AG08395 (cell line): ENCODE results near the gene SPNS1.

Experiments used
- DNase-seq: peaks from one replicate; pipeline ENCODE4 v3.0.0; 2012; ENCODE audit warnings: mixed read lengths, low spot score

Gene SPNS1

GRCh38 chr16:29028457-29029167, 54.0 kb downstream of the SPNS1 start:
- no peak for DNase-seq

GRCh38 chr16:29029168-29029994, 54.8 kb downstream of the SPNS1 start:
- peak; percentile 86 for DNase-seq

DNA sequence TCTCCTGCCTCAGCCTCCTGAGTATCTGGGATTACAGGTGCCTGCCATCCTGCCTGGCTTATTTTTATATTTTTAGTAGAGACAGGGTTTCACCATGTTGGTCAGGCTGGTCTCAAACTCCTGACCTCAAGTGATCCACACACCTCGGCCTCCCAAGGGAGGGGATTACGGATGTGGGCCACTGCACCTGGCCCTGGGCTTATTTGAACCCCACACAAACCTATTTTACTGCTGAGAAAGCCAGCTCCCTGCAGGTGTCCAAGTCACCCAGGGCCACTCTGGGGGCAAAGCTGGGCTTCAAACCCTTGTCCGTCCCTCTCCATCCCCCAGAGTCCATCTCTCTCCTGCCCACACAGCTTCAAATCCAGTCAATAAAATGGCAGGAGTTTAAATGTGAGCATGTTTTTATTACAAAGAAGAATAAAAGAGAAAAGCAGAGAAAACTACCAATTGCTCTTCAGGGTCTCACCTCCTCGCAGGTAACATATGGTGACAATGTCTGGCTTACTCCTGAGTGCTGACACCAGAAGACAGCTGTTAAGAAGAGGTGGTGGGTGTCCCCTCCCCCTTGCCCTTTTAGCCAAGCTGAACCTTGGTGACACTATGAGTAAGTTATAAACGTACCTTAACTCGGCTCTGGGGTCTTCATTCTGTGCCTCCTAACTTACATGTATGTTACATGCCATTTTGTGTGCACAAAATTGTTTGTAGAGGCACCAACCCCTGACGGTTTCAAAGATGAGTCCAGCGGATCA, 55.7 kb downstream of the SPNS1 start:
- DNase-seq: no peak
